Gastrocnemius medialis (tissue), 4 donors: ENCODE results near the gene GAB2. TPM values are rescaled to one million over a fixed set of nuclear protein-coding genes. Genes with fewer than 3 reads are reported as not detected.

Experiments
- ATAC-seq, 2 donors: fragments of 150-250 bp; one replicate each; pipeline ENCODE4 v1.9.1; 2016
- DNase-seq, 2 donors: peaks; one replicate each; pipeline ENCODE4 v3.0.0-alpha.2; 2019
- H3K27ac ChIP-seq, 4 donors: fragments of 200-600 bp; sonication (generic); 1 replicate in 1 of 4; 2 replicates in 3 of 4; pipeline ENCODE4 v1.5.1; 2016 to 2018; ENCODE audit warnings: mild to moderate bottlenecking in 2 of 4, moderate library complexity in 1 of 4
- H3K27me3 ChIP-seq, 3 donors: fragments of 200-600 bp; sonication (generic) in 2 of 3; 1 replicate in 1 of 3; 2 replicates in 2 of 3; pipeline versions ENCODE4 v1.5.1 to v1.6.0; 2016 to 2019; ENCODE audit warnings: mild to moderate bottlenecking in 1 of 3, moderate library complexity in 1 of 3
- H3K36me3 ChIP-seq, 2 donors: fragments of 200-600 bp; sonication (generic) in 1 of 2; one replicate each; pipeline ENCODE4 v1.5.1; 2017 to 2018
- H3K4me1 ChIP-seq, 2 donors: fragments of 200-600 bp; sonication (generic) in 1 of 2; one replicate each; pipeline ENCODE4 v1.5.1; 2016 to 2017; ENCODE audit warnings: mild to moderate bottlenecking in 2 of 2
- H3K4me3 ChIP-seq, 4 donors: fragments of 200-600 bp; sonication (generic) in 3 of 4; 1 replicate in 1 of 4; 2 replicates in 3 of 4; pipeline ENCODE4 v1.5.1; 2016 to 2019; ENCODE audit warnings: mild to moderate bottlenecking in 2 of 4
- H3K9me3 ChIP-seq, 3 donors: fragments of 200-600 bp; sonication (generic) in 2 of 3; 1 replicate in 1 of 3; 2 replicates in 2 of 3; pipeline ENCODE4 v1.5.1; 2016 to 2019
- POLR2A ChIP-seq, 2 donors: fragments of 450-650 bp; IDR thresholded peaks; one replicate each; pipeline ENCODE4 v1.6.1; 2017; ENCODE audit warnings: antibody characterized with exemption in 2 of 2, mild to moderate bottlenecking in 2 of 2, moderate library complexity in 2 of 2
- in situ Hi-C, 4 donors: fragments of 200-750 bp; cut with MboI; loops; one replicate each; pipeline versions ENCODE4 v1.15.0 to v1.8.0; 2017; ENCODE audit warnings: low sequenced_read_pairs in 4 of 4
- intact Hi-C: fragments of 100-400 bp; cut with DNase I; formaldehyde crosslinking; loops from one replicate; pipeline ENCODE4 v1.15.1; 2023; ENCODE audit warnings: low total_unique reads
- total RNA-seq, 4 donors: library from RNA; depleted of rRNA; stranded (reverse); fragments of >200 nt; gene quantifications; one replicate each; pipeline versions ENCODE4 v1.1.0 to v1.2.3, GENCODE V29; 2016
- TF ChIP-seq, protein P1 (sequence below), 5 experiments: fragments of 450-650 bp in 3 of 5; fragments of 200-600 bp in 2 of 5; sonication (generic) in 2 of 5; IDR thresholded peaks in 4 of 5; conservative IDR thresholded peaks in 1 of 5; 1 replicate in 4 of 5; 2 replicates in 1 of 5; pipeline ENCODE4 v1.5.1; 2016 to 2019; ENCODE audit warnings: antibody characterized with exemption in 5 of 5, mild to moderate bottlenecking in 3 of 5, moderate library complexity in 3 of 5

GAB2 gene
- total RNA-seq, 4 donors from 2014 or later = 4.9 to 68.0 (median 25.8) TPM

DNA sequence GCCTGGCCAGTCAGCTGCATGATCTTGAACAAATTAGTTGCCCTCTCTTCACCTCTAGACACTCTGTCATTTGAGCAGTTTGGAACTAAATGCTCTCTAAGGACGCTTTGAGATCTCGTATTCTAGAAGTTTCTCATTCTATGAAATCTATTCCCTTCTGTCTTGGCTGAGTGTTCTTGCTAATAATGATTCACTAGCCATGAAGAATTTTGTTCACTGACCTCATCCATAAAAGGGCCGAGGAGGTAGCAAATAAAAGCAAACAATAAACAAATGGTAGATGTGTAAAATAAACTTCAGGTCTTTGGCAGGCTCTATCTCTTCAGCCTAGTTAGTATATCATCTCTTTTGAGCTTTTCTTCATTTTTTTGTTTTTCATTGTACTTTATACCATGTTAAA, 152.3 kb downstream of the GAB2 start:
- no peak for ATAC-seq

DNA sequence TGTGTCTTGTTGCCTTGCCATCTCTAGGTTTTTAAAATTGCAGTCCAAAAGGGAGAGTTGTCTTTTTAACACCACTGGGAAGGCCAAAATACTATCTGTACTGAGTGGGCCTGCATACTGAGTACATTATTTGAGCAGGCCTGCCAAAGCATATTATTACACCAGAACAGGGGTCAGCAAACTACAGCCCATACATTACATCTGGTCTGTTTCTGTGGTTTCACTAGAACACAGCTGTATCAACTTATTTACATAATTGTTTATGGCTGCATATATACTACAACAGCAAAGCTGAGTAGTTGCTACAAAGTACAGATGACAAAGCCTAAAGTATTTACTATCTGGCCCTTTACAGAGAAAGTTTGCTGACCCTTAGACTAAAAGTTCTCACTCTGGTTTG, 154.9 kb downstream of the GAB2 start:
- Histone ChIP-seq H3K9me3 (no peaks in the 10 kb centered on the region), H3K4me3 (no peak overlapping the region), H3K36me3 (no peaks in the 10 kb centered on the region), H3K27me3 (no peaks in the 10 kb centered on the region), H3K27ac (peak overlapping the region in 1 of 4 donors; percentile 57), H3K4me1 (peaks cover 9 to 10% of the 10 kb centered on the region in 2 donors)
- ATAC-seq (no peak), DNase-seq (no peak)
- in situ Hi-C loops = no loop called here
- intact Hi-C loops = no loop called here
- TF ChIP-seq, protein P1, sequence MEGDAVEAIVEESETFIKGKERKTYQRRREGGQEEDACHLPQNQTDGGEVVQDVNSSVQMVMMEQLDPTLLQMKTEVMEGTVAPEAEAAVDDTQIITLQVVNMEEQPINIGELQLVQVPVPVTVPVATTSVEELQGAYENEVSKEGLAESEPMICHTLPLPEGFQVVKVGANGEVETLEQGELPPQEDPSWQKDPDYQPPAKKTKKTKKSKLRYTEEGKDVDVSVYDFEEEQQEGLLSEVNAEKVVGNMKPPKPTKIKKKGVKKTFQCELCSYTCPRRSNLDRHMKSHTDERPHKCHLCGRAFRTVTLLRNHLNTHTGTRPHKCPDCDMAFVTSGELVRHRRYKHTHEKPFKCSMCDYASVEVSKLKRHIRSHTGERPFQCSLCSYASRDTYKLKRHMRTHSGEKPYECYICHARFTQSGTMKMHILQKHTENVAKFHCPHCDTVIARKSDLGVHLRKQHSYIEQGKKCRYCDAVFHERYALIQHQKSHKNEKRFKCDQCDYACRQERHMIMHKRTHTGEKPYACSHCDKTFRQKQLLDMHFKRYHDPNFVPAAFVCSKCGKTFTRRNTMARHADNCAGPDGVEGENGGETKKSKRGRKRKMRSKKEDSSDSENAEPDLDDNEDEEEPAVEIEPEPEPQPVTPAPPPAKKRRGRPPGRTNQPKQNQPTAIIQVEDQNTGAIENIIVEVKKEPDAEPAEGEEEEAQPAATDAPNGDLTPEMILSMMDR (IDR thresholded peaks at IDR 0.05 in 4 of 5, conservative IDR thresholded peaks at IDR 0.05 in 1 of 5) = no peak
- no peak for TF ChIP-seq POLR2A (IDR thresholded peaks at IDR 0.05)

More for the DNA sequence above, 152.3 kb downstream of the GAB2 start:
- H3K36me3 ChIP-seq = no peaks in the 10 kb centered on the region
- in situ Hi-C loops = no loop called here
- H3K27me3 ChIP-seq = no peaks in the 10 kb centered on the region
- no peak overlapping the region for H3K27ac ChIP-seq
- H3K4me3 ChIP-seq = no peak overlapping the region
- no peak for TF ChIP-seq POLR2A (IDR thresholded peaks at IDR 0.05)
- TF ChIP-seq, protein P1 (IDR thresholded peaks at IDR 0.05 in 4 of 5, conservative IDR thresholded peaks at IDR 0.05 in 1 of 5) = no peak
- no peak for DNase-seq
- peaks cover 9 to 10% of the 10 kb centered on the region in 2 donors for H3K4me1 ChIP-seq
- H3K9me3 ChIP-seq = no peaks in the 10 kb centered on the region
- intact Hi-C loops = no loop called here

DNA sequence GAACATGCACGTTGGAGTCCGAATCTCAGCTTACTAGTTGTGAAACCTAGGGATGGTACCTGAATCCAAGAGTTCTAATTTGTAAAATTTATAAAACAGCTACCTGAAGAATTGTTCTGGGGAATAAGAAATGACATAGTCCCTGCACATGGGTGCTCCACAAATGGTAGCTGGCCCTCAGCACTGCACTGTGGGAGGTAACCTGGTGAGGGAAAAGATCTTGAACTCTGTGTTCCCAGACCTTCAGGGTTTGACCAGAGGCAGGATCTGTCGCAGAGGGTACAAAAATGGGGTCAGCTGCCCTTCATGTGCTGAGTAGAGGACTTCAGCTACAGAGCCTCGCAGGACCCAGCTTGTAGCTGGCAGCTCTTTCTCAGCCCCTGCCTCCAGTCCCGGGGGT, 155.4 kb downstream of the GAB2 start:
- in situ Hi-C loops = no loop called here

DNA sequence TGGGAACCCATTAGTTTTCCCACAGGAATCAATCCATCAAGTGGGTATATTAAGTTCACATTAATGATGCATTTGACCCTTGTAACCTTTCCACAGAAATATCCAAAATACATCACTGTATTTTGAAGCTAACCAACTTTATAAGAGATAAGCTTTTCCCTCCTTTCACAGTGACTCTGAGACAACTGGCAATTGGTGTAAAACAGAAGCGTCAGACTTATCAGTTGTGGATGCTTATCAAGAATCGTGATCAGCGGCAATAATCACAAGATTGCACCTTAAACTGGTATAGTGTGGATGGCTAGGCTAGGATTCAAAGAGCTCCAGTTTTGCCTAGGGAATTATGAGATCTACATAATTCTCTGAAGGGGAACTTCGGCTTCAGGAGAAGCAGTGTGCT, 155.8 kb downstream of the GAB2 start:
- Histone ChIP-seq H3K4me1 (peaks cover 9 to 10% of the 10 kb centered on the region in 2 donors), H3K9me3 (no peaks in the 10 kb centered on the region), H3K27ac (peak overlapping the region in 1 of 4 donors; percentile 57)

More for the DNA sequence above, 155.4 kb downstream of the GAB2 start:
- ATAC-seq (no peak), DNase-seq (no peak)
- H3K36me3 ChIP-seq = no peaks in the 10 kb centered on the region
- intact Hi-C loops = no loop called here
- H3K27ac ChIP-seq = peak overlapping the region in 1 of 4 donors; percentile 57
- H3K4me1 ChIP-seq = peaks cover 9 to 10% of the 10 kb centered on the region in 2 donors
- H3K4me3 ChIP-seq = no peak overlapping the region
- no peaks in the 10 kb centered on the region for H3K9me3 ChIP-seq
- H3K27me3 ChIP-seq = no peaks in the 10 kb centered on the region
- TF ChIP-seq POLR2A (IDR thresholded peaks at IDR 0.05) = no peak
- TF ChIP-seq, protein P1 (IDR thresholded peaks at IDR 0.05 in 4 of 5, conservative IDR thresholded peaks at IDR 0.05 in 1 of 5) = no peak

More for the DNA sequence above, 155.8 kb downstream of the GAB2 start:
- TF ChIP-seq POLR2A (IDR thresholded peaks at IDR 0.05) = no peak
- TF ChIP-seq, protein P1 (IDR thresholded peaks at IDR 0.05 in 4 of 5, conservative IDR thresholded peaks at IDR 0.05 in 1 of 5) = no peak
- Histone ChIP-seq H3K27me3 (no peaks in the 10 kb centered on the region), H3K4me3 (no peak overlapping the region), H3K36me3 (no peaks in the 10 kb centered on the region)
- in situ Hi-C loops = no loop called here
- intact Hi-C loops = no loop called here
- no peak for ATAC-seq
- DNase-seq = no peak
